Mesenchymal stem cell (in vitro differentiated cells and primary cell): ENCODE data around the gene PRRC1. TPM values are rescaled to one million over a fixed set of nuclear protein-coding genes. Genes with fewer than 3 reads are reported as not detected.

Experiments used
- DNase-seq: peaks from one replicate; pipeline ENCODE4 v3.0.0-alpha.2; 2013
- H2AFZ ChIP-seq: one replicate; pipeline ENCODE4 v1.6.1; 2013; ENCODE audit warnings: low read depth, mild to moderate bottlenecking, control low read depth, inconsistent platforms, low read length, moderate library complexity
- H2AK5ac ChIP-seq: 2 replicates; pipeline ENCODE4 v1.6.1; 2013; ENCODE audit warnings: low read length, moderate library complexity, mild to moderate bottlenecking, inconsistent platforms; ENCODE audit not compliant: severe bottlenecking
- H2BK120ac ChIP-seq: one replicate; pipeline ENCODE4 v1.6.1; 2013; ENCODE audit warnings: low read depth, mild to moderate bottlenecking, inconsistent platforms, low read length, moderate library complexity
- H2BK12ac ChIP-seq, 2 experiments: one replicate each; pipeline ENCODE4 v1.6.1; 2013; ENCODE audit warnings: inconsistent platforms in 2 of 2, low read length in 2 of 2, mild to moderate bottlenecking in 2 of 2, moderate library complexity in 2 of 2, control low read depth in 1 of 2
- H2BK15ac ChIP-seq: one replicate; pipeline ENCODE4 v1.6.1; 2013; ENCODE audit warnings: mild to moderate bottlenecking, low read depth, inconsistent platforms; ENCODE audit not compliant: poor library complexity, severe bottlenecking
- H2BK5ac ChIP-seq: 2 replicates; pipeline ENCODE4 v1.6.1; 2013; ENCODE audit warnings: low read depth, mild to moderate bottlenecking, low read length, control low read depth, inconsistent platforms; ENCODE audit not compliant: poor library complexity, severe bottlenecking
- H3K14ac ChIP-seq, 2 experiments: one replicate each; pipeline ENCODE4 v1.6.1; 2013; ENCODE audit warnings: inconsistent platforms in 2 of 2, low read length in 2 of 2, control low read depth in 1 of 2, mild to moderate bottlenecking in 1 of 2, moderate library complexity in 1 of 2
- H3K18ac ChIP-seq, 2 experiments: one replicate each; pipeline ENCODE4 v1.6.1; 2013; ENCODE audit warnings: inconsistent platforms in 2 of 2, low read length in 2 of 2, control low read depth in 1 of 2, low read depth in 1 of 2, mild to moderate bottlenecking in 1 of 2
- H3K23ac ChIP-seq, 2 experiments: one replicate each; pipeline ENCODE4 v1.6.1; 2013; ENCODE audit warnings: inconsistent platforms in 2 of 2, low read length in 2 of 2, mild to moderate bottlenecking in 2 of 2, moderate library complexity in 2 of 2, control low read depth in 1 of 2
- H3K27ac ChIP-seq: 2 replicates; pipeline ENCODE4 v1.5.1; 2013; ENCODE audit warnings: mild to moderate bottlenecking, moderate library complexity, low read length, control low read depth, inconsistent platforms; ENCODE audit not compliant: poor library complexity, severe bottlenecking
- H3K27me3 ChIP-seq, 2 experiments: 2 replicates each; pipeline versions ENCODE4 v1.6.1 to v1.7.0; 2013; ENCODE audit warnings: low read length in 2 of 2, mild to moderate bottlenecking in 2 of 2, moderate library complexity in 2 of 2, control low read depth in 1 of 2, inconsistent platforms in 1 of 2; ENCODE audit not compliant: control insufficient read depth in 1 of 2, insufficient read depth in 1 of 2
- H3K36me3 ChIP-seq, 2 experiments: 2 replicates each; pipeline versions ENCODE4 v1.6.1 to v1.7.0; 2013; ENCODE audit warnings: low read length in 2 of 2, control low read depth in 1 of 2, inconsistent platforms in 1 of 2, low read depth in 1 of 2, mild to moderate bottlenecking in 1 of 2; ENCODE audit not compliant: insufficient read depth in 2 of 2, control insufficient read depth in 1 of 2
- H3K4ac ChIP-seq, 2 experiments: one replicate each; pipeline ENCODE4 v1.6.1; 2013; ENCODE audit warnings: inconsistent platforms in 2 of 2, low read length in 2 of 2, mild to moderate bottlenecking in 2 of 2, moderate library complexity in 2 of 2, control low read depth in 1 of 2, low read depth in 1 of 2
- H3K4me1 ChIP-seq: 2 replicates; pipeline ENCODE4 v1.6.1; 2013; ENCODE audit warnings: low read depth, low read length, control low read depth; ENCODE audit not compliant: control insufficient read depth, insufficient read depth
- H3K4me2 ChIP-seq: 2 replicates; pipeline ENCODE4 v1.6.1; 2013; ENCODE audit warnings: low read length, mild to moderate bottlenecking, inconsistent platforms; ENCODE audit not compliant: poor library complexity, severe bottlenecking
- H3K4me3 ChIP-seq, 2 experiments: 2 replicates each; pipeline versions ENCODE4 v1.5.1 to v1.7.0; 2013; ENCODE audit warnings: low read length in 2 of 2, mild to moderate bottlenecking in 2 of 2, control low read depth in 1 of 2, low read depth in 1 of 2; ENCODE audit not compliant: insufficient read depth in 1 of 2
- H3K79me1 ChIP-seq: replicated peaks from 2 replicates; pipeline ENCODE4 v1.6.1; 2013; ENCODE audit warnings: mild to moderate bottlenecking, control low read depth, low read length, inconsistent platforms; ENCODE audit not compliant: poor library complexity, severe bottlenecking
- H3K9ac ChIP-seq: 2 replicates; pipeline ENCODE4 v1.7.0; 2013; ENCODE audit warnings: mild to moderate bottlenecking, low read length, moderate library complexity
- H3K9me3 ChIP-seq: 2 replicates; pipeline ENCODE4 v1.7.0; 2013; ENCODE audit warnings: mild to moderate bottlenecking, low read length; ENCODE audit not compliant: control insufficient read depth
- H4K8ac ChIP-seq: one replicate; pipeline ENCODE4 v1.6.1; 2013; ENCODE audit warnings: inconsistent platforms, mild to moderate bottlenecking, low read length, moderate library complexity
- H4K91ac ChIP-seq: one replicate; pipeline ENCODE4 v1.6.1; 2013; ENCODE audit warnings: mild to moderate bottlenecking, low read length, inconsistent platforms
- WGBS: methylation state at CpG from one replicate; pipeline ENCODE4 v1.1.7; 2013; ENCODE audit warnings: mixed read lengths; 5-methylcytosine and 5-hydroxymethylcytosine counted together
- polyA plus RNA-seq, 2 experiments: library from polyadenylated mRNA; stranded (reverse); fragments of 200-250 nt; gene quantifications; one replicate each; pipeline ENCODE4 v1.2.3, GENCODE V29; 2013

PRRC1 gene
- polyA plus RNA-seq (2013, experiment 1 of 2): 101 TPM
- 97.5 TPM for polyA plus RNA-seq (2013, experiment 2 of 2)

DNA sequence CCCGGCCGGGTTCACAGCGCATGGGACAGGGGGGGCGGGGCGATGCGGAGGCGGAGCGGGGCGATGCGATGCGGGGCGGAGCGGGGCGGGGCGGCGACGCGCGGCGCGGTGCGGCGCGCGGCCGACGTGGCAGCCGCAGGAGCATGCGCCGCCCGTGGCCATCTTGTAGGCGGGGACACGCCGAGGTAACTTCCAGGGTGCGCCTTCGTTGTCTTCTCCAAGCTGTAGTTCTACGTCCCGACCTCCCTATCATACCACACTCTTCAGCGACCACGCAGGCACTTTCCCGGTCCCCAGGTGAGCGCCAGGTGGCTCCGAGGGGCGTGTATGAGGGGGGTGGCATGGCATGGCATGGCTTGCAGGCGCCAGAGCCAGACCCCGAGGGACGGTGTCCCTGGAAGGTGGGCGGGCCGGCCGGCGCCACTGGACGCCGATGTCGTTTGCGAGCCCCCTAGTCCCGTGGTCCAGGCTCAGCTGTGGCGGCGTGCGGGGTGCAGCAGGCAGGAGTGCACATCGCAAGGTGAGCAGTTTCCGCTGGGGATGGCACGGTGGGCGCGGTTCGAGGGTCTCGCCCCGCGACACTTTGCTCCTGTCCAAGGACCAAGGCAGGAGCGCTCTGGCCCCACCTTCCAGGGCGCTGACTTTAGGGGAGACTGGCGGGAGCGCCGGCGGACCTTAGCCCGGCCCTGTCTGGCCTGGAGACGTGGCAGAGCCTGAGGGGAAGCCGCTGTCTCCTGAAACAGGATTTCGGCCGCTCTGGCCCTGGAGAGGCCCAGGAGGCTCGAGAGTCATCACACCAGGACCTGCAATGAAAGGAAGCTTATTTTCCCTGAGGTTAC is at the start of gene PRRC1:
Gene PRRC1 (plus strand): TSS at position 161 of the 839 bp plus-strand sequence. CDS start 5,840 bp downstream, outside the sequence.
- Histone ChIP-seq H3K9me3 (peaks cover 5% of the 10 kb centered on the region), H3K4me3 (peak within 1 kb of the TSS; percentile 98 to 100), H4K8ac (peak within 1 kb of the TSS; percentile 99), H3K23ac (peak within 1 kb of the TSS in 1 of 2 experiments; percentile 83), H2BK12ac (peak within 1 kb of the TSS; percentile 84 to 96), H3K36me3 (peaks cover 6 to 33% of the 10 kb centered on the region in 2 experiments), H3K79me1 (no peaks in the 10 kb centered on the region), H2BK5ac (peak within 1 kb of the TSS; percentile 71), H3K4ac (peak within 1 kb of the TSS; percentile 86 to 90), H4K91ac (peak within 1 kb of the TSS; percentile 99), H3K14ac (peak within 1 kb of the TSS in 1 of 2 experiments; percentile 100), H3K27me3 (no peaks in the 10 kb centered on the region), H3K18ac (peak within 1 kb of the TSS; percentile 85 to 99), H3K27ac (peak within 1 kb of the TSS; percentile 93), H3K9ac (peak within 1 kb of the TSS; percentile 99), H2AK5ac (peak within 1 kb of the TSS; percentile 78), H2AFZ (peak within 1 kb of the TSS; percentile 94), H3K4me1 (peaks cover 2% of the 10 kb centered on the region), H2BK120ac (peak within 1 kb of the TSS; percentile 65), H2BK15ac (peak within 1 kb of the TSS; percentile 86), H3K4me2 (peak within 1 kb of the TSS; percentile 83)
- peak; percentile 87 for DNase-seq
- WGBS: under 1% methylated on average over 51 of the region's 80 CpGs

DNA sequence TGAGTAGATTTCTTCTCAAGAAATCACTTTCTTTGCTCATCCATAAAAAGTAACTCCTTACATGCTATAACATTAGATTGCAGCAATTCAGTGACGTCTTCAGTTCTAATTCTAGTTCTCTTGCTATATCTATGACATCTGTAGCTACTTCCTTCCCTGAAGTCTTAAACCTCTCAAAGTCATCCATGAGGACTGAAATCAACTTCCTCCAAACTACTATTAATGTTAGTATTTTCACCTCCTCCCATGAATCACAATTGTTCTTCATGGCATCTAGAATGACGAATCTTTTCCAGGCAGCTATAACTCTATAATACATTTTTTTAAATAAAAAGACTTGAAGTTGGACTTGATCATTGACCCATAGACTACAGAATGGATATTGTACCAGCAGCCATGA is 46.2 kb upstream of the PRRC1 start:
- H3K18ac ChIP-seq: no peak overlapping the region
- H2BK5ac ChIP-seq: no peak overlapping the region
- no peak overlapping the region for H4K8ac ChIP-seq
- H3K14ac ChIP-seq: no peak overlapping the region
- WGBS: 91% methylated on average over 1 of the region's 2 CpGs
- no peak overlapping the region for H2BK120ac ChIP-seq
- no peak overlapping the region for H2AFZ ChIP-seq
- peaks cover 0 to 13% of the 10 kb centered on the region in 2 experiments for H3K27me3 ChIP-seq
- H3K27ac ChIP-seq: no peak overlapping the region
- H3K4me3 ChIP-seq: no peak overlapping the region
- DNase-seq: no peak
- no peaks in the 10 kb centered on the region for H3K36me3 ChIP-seq
- H3K23ac ChIP-seq: no peak overlapping the region
- H3K9me3 ChIP-seq: no peaks in the 10 kb centered on the region
- H2AK5ac ChIP-seq: no peak overlapping the region
- H3K79me1 ChIP-seq: no peaks in the 10 kb centered on the region
- H3K4me2 ChIP-seq: no peak overlapping the region
- no peak overlapping the region for H3K9ac ChIP-seq
- no peak overlapping the region for H3K4ac ChIP-seq
- no peaks in the 10 kb centered on the region for H3K4me1 ChIP-seq
- H4K91ac ChIP-seq: no peak overlapping the region
- no peak overlapping the region for H2BK15ac ChIP-seq
- no peak overlapping the region for H2BK12ac ChIP-seq

DNA sequence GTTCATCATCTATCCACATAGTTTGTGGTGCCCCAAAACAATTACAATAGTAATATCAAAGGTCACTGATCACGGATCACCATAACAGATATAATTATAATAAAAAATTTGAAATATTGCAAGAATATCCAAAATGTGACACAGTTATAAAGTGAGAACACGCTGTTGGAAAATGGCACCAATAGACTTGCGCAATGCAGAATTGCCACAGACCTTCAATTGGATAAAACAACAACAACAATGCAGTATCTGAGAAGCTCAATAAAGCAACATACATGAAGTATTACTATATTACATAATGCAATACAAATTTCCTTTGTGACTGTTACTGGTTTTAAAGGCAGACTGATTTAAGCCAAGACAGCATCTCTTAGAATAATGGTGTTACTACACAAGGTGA is 44.7 kb upstream of the PRRC1 start:
- H3K4me2 ChIP-seq: no peak overlapping the region
- H3K14ac ChIP-seq: no peak overlapping the region
- H2BK120ac ChIP-seq: no peak overlapping the region
- H3K27me3 ChIP-seq: peaks cover 0 to 13% of the 10 kb centered on the region in 2 experiments
- H4K8ac ChIP-seq: no peak overlapping the region
- H2BK15ac ChIP-seq: no peak overlapping the region
- H3K4me3 ChIP-seq: no peak overlapping the region
- H2AFZ ChIP-seq: no peak overlapping the region
- H3K36me3 ChIP-seq: no peaks in the 10 kb centered on the region
- no peaks in the 10 kb centered on the region for H3K79me1 ChIP-seq
- WGBS: 100% methylated on average over 1 of the region's 3 CpGs
- no peak overlapping the region for H3K27ac ChIP-seq
- no peak overlapping the region for H4K91ac ChIP-seq
- no peak overlapping the region for H3K18ac ChIP-seq
- H3K23ac ChIP-seq: no peak overlapping the region
- no peaks in the 10 kb centered on the region for H3K4me1 ChIP-seq
- no peak overlapping the region for H3K4ac ChIP-seq
- no peak overlapping the region for H2BK5ac ChIP-seq
- DNase-seq: no peak
- H3K9me3 ChIP-seq: no peaks in the 10 kb centered on the region
- no peak overlapping the region for H3K9ac ChIP-seq
- H2BK12ac ChIP-seq: no peak overlapping the region
- no peak overlapping the region for H2AK5ac ChIP-seq

DNA sequence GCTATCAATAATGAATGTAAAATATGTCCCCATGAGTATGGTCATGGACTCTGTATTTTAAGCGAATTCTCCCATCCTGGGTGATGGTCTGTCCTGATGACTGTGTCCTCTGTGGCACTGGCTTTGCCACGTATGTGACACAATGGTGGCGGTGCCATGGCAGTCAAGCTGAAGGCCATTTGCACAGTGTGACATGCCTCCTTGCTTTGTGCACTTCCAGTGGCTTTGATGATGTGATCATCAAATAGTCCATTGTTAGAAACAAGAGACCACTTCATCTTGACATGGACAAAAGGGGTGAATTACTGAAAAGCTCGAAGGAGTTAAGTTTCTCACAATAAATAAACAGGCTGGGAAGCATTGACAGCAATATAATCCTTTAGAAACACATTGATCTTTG is 31.0 kb upstream of the PRRC1 start:
- Histone ChIP-seq H2AFZ (no peak overlapping the region), H3K18ac (no peak overlapping the region), H3K4ac (no peak overlapping the region), H3K4me2 (no peak overlapping the region), H4K91ac (no peak overlapping the region), H2BK5ac (no peak overlapping the region), H2AK5ac (no peak overlapping the region), H3K4me1 (no peaks in the 10 kb centered on the region), H3K4me3 (no peak overlapping the region), H4K8ac (no peak overlapping the region), H3K9me3 (no peaks in the 10 kb centered on the region), H3K27me3 (peaks cover 0 to under 1% of the 10 kb centered on the region in 2 experiments), H3K23ac (no peak overlapping the region), H3K79me1 (no peaks in the 10 kb centered on the region), H2BK120ac (no peak overlapping the region), H2BK12ac (no peak overlapping the region), H2BK15ac (no peak overlapping the region), H3K36me3 (no peaks in the 10 kb centered on the region), H3K14ac (no peak overlapping the region), H3K27ac (no peak overlapping the region), H3K9ac (no peak overlapping the region)
- WGBS: 74% methylated on average over 3 of the region's 4 CpGs
- DNase-seq: no peak
